Measurements from ENCODE around the gene KLHL5. TPM values are rescaled to one million over a fixed set of nuclear protein-coding genes. Genes with fewer than 3 reads are reported as not detected.

The KLHL5 gene
- total and polyA plus RNA-seq, 2 experiments from 2014 or later, result 27.0 to 43.3 TPM

DNA sequence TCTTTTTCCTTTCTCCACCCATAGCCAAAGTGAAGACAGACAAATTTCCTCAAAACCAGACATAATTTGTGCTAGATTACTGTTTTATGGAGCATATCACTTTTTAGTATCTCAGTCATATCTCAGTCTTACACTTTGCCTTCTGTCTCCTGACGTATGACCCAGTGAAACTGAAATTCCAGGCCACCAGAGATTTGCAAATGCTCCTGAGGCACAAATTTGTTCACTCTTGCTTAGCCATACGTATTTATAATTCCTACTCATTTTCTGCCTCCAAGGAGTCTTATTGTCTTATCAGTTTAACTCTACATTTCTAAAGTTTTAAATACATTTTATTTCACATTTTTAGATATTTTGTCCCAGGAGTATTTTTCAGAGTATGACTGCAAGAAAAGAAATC, 39.8 kb upstream of the KLHL5 start:
- Histone ChIP-seq H3K9me3 (ENCODE audit: low read depth) (no peaks in the 10 kb centered on the region), H3K4me3 (no peak overlapping the region), H4K20me1 (ENCODE audit: insufficient read depth) (no peaks in the 10 kb centered on the region), H3K27ac (no peak overlapping the region), H3K36me3 (ENCODE audit: low read depth) (no peaks in the 10 kb centered on the region), H3K9me2 (ENCODE audit: insufficient read depth) (no peaks in the 10 kb centered on the region; the same call in 1 of the 2 replicates), H3K9ac (no peak overlapping the region), H3K4me2 (ENCODE audit: unreplicated experiment) (no peak overlapping the region), H2AFZ (no peak overlapping the region), H3K79me2 (ENCODE audit: insufficient read depth) (no peaks in the 10 kb centered on the region), H3K27me3 (replicated peaks; ENCODE audit: insufficient read depth) (no peaks in the 10 kb centered on the region), H3K4me1 (ENCODE audit: insufficient read depth) (no peaks in the 10 kb centered on the region), H3F3A (ENCODE audit: insufficient read depth) (no peaks in the 10 kb centered on the region)
- TF ChIP-seq EZH2 (IDR thresholded peaks at IDR 0.05; ENCODE audit: insufficient read depth, poor library complexity, severe bottlenecking) (no peak), EZH2phosphoT487 (IDR thresholded peaks at IDR 0.05; ENCODE audit: insufficient read depth, low read depth) (no peak)
- WGBS, 2 experiments (ENCODE audit: low coverage in 1 of 2, low lambda C conversion rate in 2 of 2, missing lambda C conversion rate in 2 of 2), result 90 to 93% methylated on average over 2 of the region's 2 CpGs
- no peak for DNase-seq
- in situ Hi-C loops (cut with MboI), result no loop called here

- H3K36me3 ChIP-seq (ENCODE audit: low read depth), result no peaks in the 10 kb centered on the region
- no peaks in the 10 kb centered on the region for H3K9me3 ChIP-seq (ENCODE audit: low read depth)
- H3K27ac ChIP-seq, result no peak overlapping the region
- H3F3A ChIP-seq (ENCODE audit: insufficient read depth), result no peaks in the 10 kb centered on the region
- H4K20me1 ChIP-seq (ENCODE audit: insufficient read depth), result no peaks in the 10 kb centered on the region
- no peaks in the 10 kb centered on the region for H3K79me2 ChIP-seq (ENCODE audit: insufficient read depth)
- TF ChIP-seq EZH2 (IDR thresholded peaks at IDR 0.05; ENCODE audit: insufficient read depth, poor library complexity, severe bottlenecking) (no peak), EZH2phosphoT487 (IDR thresholded peaks at IDR 0.05; ENCODE audit: insufficient read depth, low read depth) (no peak)
- no peaks in the 10 kb centered on the region for H3K4me1 ChIP-seq (ENCODE audit: insufficient read depth)
- DNase-seq, result no peak
- no peak overlapping the region for H3K4me2 ChIP-seq (ENCODE audit: unreplicated experiment)
- no peak overlapping the region for H3K9ac ChIP-seq
- in situ Hi-C loops (cut with MboI), result no loop called here
- 77 to 84% methylated on average over 1 of the region's 1 CpG for WGBS, 2 experiments (ENCODE audit: low coverage in 1 of 2, low lambda C conversion rate in 2 of 2, missing lambda C conversion rate in 2 of 2)
- H3K4me3 ChIP-seq, result no peak overlapping the region
- no peaks in the 10 kb centered on the region; the same call in 1 of the 2 replicates for H3K9me2 ChIP-seq (ENCODE audit: insufficient read depth)
- H3K27me3 ChIP-seq (replicated peaks; ENCODE audit: insufficient read depth), result no peaks in the 10 kb centered on the region
- no peak overlapping the region for H2AFZ ChIP-seq
These were observed 39.0 kb upstream of the KLHL5 start for GRCh38 chr4:39023059-39023458.

DNA sequence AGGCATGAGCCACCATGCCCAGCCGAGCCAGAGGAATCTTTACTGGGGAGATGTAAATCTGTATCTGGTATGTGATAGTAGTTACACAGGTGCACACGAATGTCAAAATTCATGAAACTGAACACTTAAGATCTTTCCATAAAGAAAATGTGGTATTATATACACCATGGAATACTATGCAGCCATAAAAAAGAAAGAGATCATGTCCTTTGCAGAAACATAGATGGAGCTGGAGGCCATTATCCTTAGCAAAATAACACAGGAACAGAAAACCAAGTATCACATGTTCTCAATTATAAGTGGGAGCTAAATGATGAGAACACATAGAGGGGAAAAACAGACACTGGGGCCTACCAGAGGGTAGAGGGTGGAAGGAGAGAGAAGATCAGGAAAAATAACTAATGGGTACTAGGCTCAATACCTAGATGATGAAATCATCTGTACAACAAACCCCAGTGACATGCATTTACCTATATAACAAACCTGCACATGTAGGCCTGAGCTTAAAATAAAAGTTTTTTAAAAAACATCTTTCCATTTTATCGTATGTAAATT, 37.6 kb upstream of the KLHL5 start:
- Histone ChIP-seq H4K20me1 (ENCODE audit: insufficient read depth) (no peaks in the 10 kb centered on the region), H3K9me3 (ENCODE audit: low read depth) (no peaks in the 10 kb centered on the region), H3K9me2 (ENCODE audit: insufficient read depth) (no peaks in the 10 kb centered on the region; the same call in 1 of the 2 replicates), H3K4me3 (no peak overlapping the region), H3K9ac (no peak overlapping the region), H3F3A (ENCODE audit: insufficient read depth) (no peaks in the 10 kb centered on the region), H3K27me3 (replicated peaks; ENCODE audit: insufficient read depth) (no peaks in the 10 kb centered on the region), H2AFZ (no peak overlapping the region), H3K36me3 (ENCODE audit: low read depth) (no peaks in the 10 kb centered on the region), H3K4me2 (ENCODE audit: unreplicated experiment) (no peak overlapping the region), H3K27ac (no peak overlapping the region), H3K4me1 (ENCODE audit: insufficient read depth) (no peaks in the 10 kb centered on the region), H3K79me2 (ENCODE audit: insufficient read depth) (no peaks in the 10 kb centered on the region)
- in situ Hi-C loops (cut with MboI), result no loop called here
- DNase-seq, result no peak
- 91 to 95% methylated on average over 3 of the region's 3 CpGs for WGBS, 2 experiments (ENCODE audit: low coverage in 1 of 2, low lambda C conversion rate in 2 of 2, missing lambda C conversion rate in 2 of 2)
- no peak for TF ChIP-seq EZH2 (IDR thresholded peaks at IDR 0.05; ENCODE audit: insufficient read depth, poor library complexity, severe bottlenecking)
- no peak for TF ChIP-seq EZH2phosphoT487 (IDR thresholded peaks at IDR 0.05; ENCODE audit: insufficient read depth, low read depth)

DNA sequence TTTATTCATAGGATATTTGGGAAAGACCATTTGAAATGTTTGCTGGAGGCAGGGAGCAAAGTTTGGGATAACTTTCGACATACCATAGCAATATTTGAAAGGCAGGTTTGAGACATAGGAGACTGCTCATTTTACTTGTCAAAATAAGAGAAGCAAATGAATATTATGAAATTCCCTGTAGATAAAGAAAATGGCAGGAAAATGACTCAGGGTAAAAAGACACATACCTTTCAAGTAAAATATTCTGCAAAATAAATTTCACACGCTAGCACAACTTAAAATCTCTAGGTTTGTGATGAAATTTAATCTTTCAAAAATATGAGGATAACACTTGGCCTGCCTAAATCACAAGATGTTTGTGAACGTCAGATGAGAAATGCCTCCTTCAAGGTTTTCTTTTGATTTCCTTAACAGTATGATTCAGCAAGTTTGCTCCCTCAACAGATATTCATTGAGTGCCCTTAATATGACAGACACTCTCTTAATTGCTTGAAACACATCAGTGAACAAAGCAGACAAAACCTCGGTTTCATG, 36.4 kb upstream of the KLHL5 start:
- TF ChIP-seq EZH2 (IDR thresholded peaks at IDR 0.05; ENCODE audit: insufficient read depth, poor library complexity, severe bottlenecking), result no peak
- no peak for TF ChIP-seq EZH2phosphoT487 (IDR thresholded peaks at IDR 0.05; ENCODE audit: insufficient read depth, low read depth)
- no peaks in the 10 kb centered on the region; the same call in 1 of the 2 replicates for H3K9me2 ChIP-seq (ENCODE audit: insufficient read depth)
- peaks cover 3% of the 10 kb centered on the region; the same call in 1 of the 2 replicates for H3K4me1 ChIP-seq (ENCODE audit: insufficient read depth)
- no peaks in the 10 kb centered on the region for H3K27me3 ChIP-seq (replicated peaks; ENCODE audit: insufficient read depth)
- in situ Hi-C loops (cut with MboI), result no loop called here
- no peak overlapping the region for H3K9ac ChIP-seq
- H3K27ac ChIP-seq, result no peak overlapping the region
- no peaks in the 10 kb centered on the region for H3K36me3 ChIP-seq (ENCODE audit: low read depth)
- H3F3A ChIP-seq (ENCODE audit: insufficient read depth), result no peaks in the 10 kb centered on the region
- no peaks in the 10 kb centered on the region for H4K20me1 ChIP-seq (ENCODE audit: insufficient read depth)
- H2AFZ ChIP-seq, result peak overlapping the region; percentile 41
- peak; percentile 17 for DNase-seq
- H3K4me3 ChIP-seq, result no peak overlapping the region
- no peaks in the 10 kb centered on the region for H3K79me2 ChIP-seq (ENCODE audit: insufficient read depth)
- WGBS, 2 experiments (ENCODE audit: low coverage in 1 of 2, low lambda C conversion rate in 2 of 2, missing lambda C conversion rate in 2 of 2), result 67 to 77% methylated on average over 4 of the region's 4 CpGs
- no peak overlapping the region for H3K4me2 ChIP-seq (ENCODE audit: unreplicated experiment)
- H3K9me3 ChIP-seq (ENCODE audit: low read depth), result no peaks in the 10 kb centered on the region
